HEK293 (cell line): Measurements from ENCODE around the gene USP3.

Experiments
- CTCF ChIA-PET: fragments of 350-600 bp; formaldehyde crosslinking; extraction: SDS; loops from one replicate; lab custom pipeline; 2021; ENCODE audit warnings: antibody characterized with exemption; lab: Yijun Ruan, JAX
- POLR2A ChIA-PET: fragments of 300-600 bp; formaldehyde crosslinking; extraction: SDS; loops from one replicate; lab custom pipeline; 2020; ENCODE audit warnings: antibody characterized with exemption, inconsistent platforms; lab: Yijun Ruan, JAX
- H3K27ac ChIP-seq: fragments of 200-500 bp; sonication (Bioruptor generic); 2 replicates; pipeline ENCODE4 v1.5.1; 2014; ENCODE audit warnings: low read depth, low read length, control low read depth, inconsistent platforms; ENCODE audit errors: extremely low read depth
- H3K36me3 ChIP-seq, 2 experiments: fragments of 200-500 bp in 1 of 2; sonication (Bioruptor generic) in 1 of 2; 1 replicate in 1 of 2; 2 replicates in 1 of 2; pipeline ENCODE4 v1.5.1; 2014 to 2017; ENCODE audit warnings: inconsistent platforms in 2 of 2, low read length in 2 of 2; ENCODE audit not compliant: control insufficient read depth in 2 of 2, insufficient read depth in 1 of 2
- H3K4me1 ChIP-seq: fragments of 200-500 bp; sonication (Bioruptor generic); 2 replicates; pipeline ENCODE4 v1.5.1; 2014; ENCODE audit warnings: mild to moderate bottlenecking, low read length, inconsistent platforms; ENCODE audit not compliant: control insufficient read depth, insufficient read depth
- H3K4me3 ChIP-seq: 2 replicates; pipeline ENCODE4 v1.5.1; 2011; ENCODE audit warnings: low read depth, mild to moderate bottlenecking, control low read depth, low read length, moderate library complexity
- H3K9me3 ChIP-seq: fragments of 200-500 bp; sonication (Bioruptor generic); 2 replicates; pipeline ENCODE4 v1.5.1; 2014; ENCODE audit warnings: low read depth, low read length, inconsistent platforms; ENCODE audit not compliant: control insufficient read depth, insufficient read depth
- GFI1B ChIP-seq: fragments of 450-650 bp; formaldehyde crosslinking; IDR thresholded peaks from 2 replicates; pipeline ENCODE4 v1.5.1; 2016; ENCODE audit warnings: missing biosample characterization, missing genetic modification characterization
- GLI2 ChIP-seq: fragments of 450-650 bp; formaldehyde crosslinking; IDR thresholded peaks from 2 replicates; pipeline ENCODE4; 2017; ENCODE audit warnings: missing biosample characterization, missing genetic modification characterization, low read depth, borderline replicate concordance
- HOXC10 ChIP-seq: sonication (generic); formaldehyde crosslinking; IDR thresholded peaks from 2 replicates; pipeline ENCODE4 v1.8.1; 2023; ENCODE audit warnings: mild to moderate bottlenecking, missing genetic modification reagents
- KLF7 ChIP-seq: fragments of 450-650 bp; formaldehyde crosslinking; IDR thresholded peaks from 2 replicates; pipeline ENCODE4 v1.5.1; 2016; ENCODE audit warnings: missing biosample characterization, missing genetic modification characterization, borderline replicate concordance
- KLF9 ChIP-seq: fragments of 450-650 bp; formaldehyde crosslinking; IDR thresholded peaks from 2 replicates; pipeline ENCODE4 v1.5.1; 2016; ENCODE audit warnings: missing biosample characterization, missing genetic modification characterization, low read depth
- PRDM1 ChIP-seq: fragments of 450-650 bp; formaldehyde crosslinking; IDR thresholded peaks from 2 replicates; pipeline ENCODE4; 2016; ENCODE audit warnings: missing biosample characterization, missing genetic modification characterization
- SP3 ChIP-seq: fragments of 450-650 bp; formaldehyde crosslinking; IDR thresholded peaks from 2 replicates; pipeline ENCODE4 v1.5.1; 2016; ENCODE audit warnings: missing biosample characterization, missing genetic modification characterization
- WT1 ChIP-seq: fragments of 450-650 bp; formaldehyde crosslinking; IDR thresholded peaks from 2 replicates; pipeline ENCODE4 v1.5.1; 2016; ENCODE audit warnings: missing biosample characterization, missing genetic modification characterization
- YY2 ChIP-seq: fragments of 450-650 bp; formaldehyde crosslinking; IDR thresholded peaks from 2 replicates; pipeline ENCODE4 v1.5.1; 2016; ENCODE audit warnings: missing biosample characterization, missing genetic modification characterization
- ZBTB48 ChIP-seq: fragments of 450-650 bp; formaldehyde crosslinking; IDR thresholded peaks from 2 replicates; pipeline ENCODE4 v1.5.1; 2016; ENCODE audit warnings: missing biosample characterization, missing genetic modification characterization
- ZEB2 ChIP-seq: fragments of 450-650 bp; formaldehyde crosslinking; IDR thresholded peaks from 2 replicates; pipeline ENCODE4 v1.5.1; 2016; ENCODE audit warnings: missing biosample characterization, missing genetic modification characterization
- ZNF132 ChIP-seq: fragments of 450-650 bp; formaldehyde crosslinking; IDR thresholded peaks from 2 replicates; pipeline ENCODE4 v1.5.1; 2017; ENCODE audit warnings: missing biosample characterization, missing genetic modification characterization, borderline replicate concordance
- ZNF169 ChIP-seq: fragments of 450-650 bp; formaldehyde crosslinking; IDR thresholded peaks from 2 replicates; pipeline ENCODE4 v1.5.1; 2016; ENCODE audit warnings: missing biosample characterization, missing genetic modification characterization
- ZNF174 ChIP-seq: fragments of 450-650 bp; formaldehyde crosslinking; IDR thresholded peaks from 2 replicates; pipeline ENCODE4 v1.5.0; 2017; ENCODE audit warnings: missing biosample characterization, mild to moderate bottlenecking, missing genetic modification characterization
- ZNF175 ChIP-seq: fragments of 450-650 bp; formaldehyde crosslinking; IDR thresholded peaks from 2 replicates; pipeline ENCODE4 v1.5.1; 2016; ENCODE audit warnings: missing biosample characterization, missing genetic modification characterization
- ZNF341 ChIP-seq: fragments of 450-650 bp; formaldehyde crosslinking; IDR thresholded peaks from 2 replicates; pipeline ENCODE4; 2016; ENCODE audit warnings: low read depth, missing biosample characterization, missing genetic modification characterization
- ZNF354C ChIP-seq: fragments of 450-650 bp; formaldehyde crosslinking; IDR thresholded peaks from 2 replicates; pipeline ENCODE4 v1.5.1; 2016; ENCODE audit warnings: missing biosample characterization, missing genetic modification characterization, low read depth, borderline replicate concordance
- ZNF433 ChIP-seq: fragments of 450-650 bp; formaldehyde crosslinking; IDR thresholded peaks from 2 replicates; pipeline ENCODE4 v1.5.1; 2016; ENCODE audit warnings: missing biosample characterization, missing genetic modification characterization, low read depth
- ZNF501 ChIP-seq: fragments of 450-650 bp; formaldehyde crosslinking; IDR thresholded peaks from 2 replicates; pipeline ENCODE4 v1.5.1; 2016; ENCODE audit warnings: missing biosample characterization, missing genetic modification characterization
- ZNF521 ChIP-seq: fragments of 450-650 bp; formaldehyde crosslinking; IDR thresholded peaks from 2 replicates; pipeline ENCODE4 v1.5.1; 2017; ENCODE audit warnings: missing biosample characterization, mild to moderate bottlenecking, missing genetic modification characterization
- ZNF530 ChIP-seq: fragments of 450-650 bp; formaldehyde crosslinking; IDR thresholded peaks from 2 replicates; pipeline ENCODE4 v1.5.1; 2016; ENCODE audit warnings: low read depth, missing biosample characterization, missing genetic modification characterization
- ZNF548 ChIP-seq: fragments of 450-650 bp; formaldehyde crosslinking; IDR thresholded peaks from 2 replicates; pipeline ENCODE4 v1.5.1; 2016; ENCODE audit warnings: missing biosample characterization, missing genetic modification characterization
- TF ChIP-seq, protein P1 (sequence below): fragments of 450-650 bp; formaldehyde crosslinking; IDR thresholded peaks from 2 replicates; pipeline ENCODE4 v1.5.1; 2016; ENCODE audit warnings: missing biosample characterization, missing genetic modification characterization
- TF ChIP-seq, protein P2 (sequence below): fragments of 450-650 bp; formaldehyde crosslinking; IDR thresholded peaks from 2 replicates; pipeline ENCODE4 v1.5.1; 2016; ENCODE audit warnings: missing biosample characterization, missing genetic modification characterization
- TF ChIP-seq, protein P3 (sequence below): IDR thresholded peaks from 2 replicates; pipeline ENCODE4 v1.6.1; 2011; ENCODE audit warnings: mild to moderate bottlenecking, low read depth, low read length, borderline replicate concordance
- TF ChIP-seq, protein P4 (sequence below): fragments of 450-650 bp; formaldehyde crosslinking; IDR thresholded peaks from 2 replicates; pipeline ENCODE4 v1.5.1; 2016; ENCODE audit warnings: missing biosample characterization, missing genetic modification characterization, borderline replicate concordance
- TF ChIP-seq, protein P5 (sequence below): fragments of 450-650 bp; formaldehyde crosslinking; IDR thresholded peaks from 2 replicates; pipeline ENCODE4 v1.5.1; 2016; ENCODE audit warnings: missing biosample characterization, missing genetic modification characterization

USP3 gene

DNA sequence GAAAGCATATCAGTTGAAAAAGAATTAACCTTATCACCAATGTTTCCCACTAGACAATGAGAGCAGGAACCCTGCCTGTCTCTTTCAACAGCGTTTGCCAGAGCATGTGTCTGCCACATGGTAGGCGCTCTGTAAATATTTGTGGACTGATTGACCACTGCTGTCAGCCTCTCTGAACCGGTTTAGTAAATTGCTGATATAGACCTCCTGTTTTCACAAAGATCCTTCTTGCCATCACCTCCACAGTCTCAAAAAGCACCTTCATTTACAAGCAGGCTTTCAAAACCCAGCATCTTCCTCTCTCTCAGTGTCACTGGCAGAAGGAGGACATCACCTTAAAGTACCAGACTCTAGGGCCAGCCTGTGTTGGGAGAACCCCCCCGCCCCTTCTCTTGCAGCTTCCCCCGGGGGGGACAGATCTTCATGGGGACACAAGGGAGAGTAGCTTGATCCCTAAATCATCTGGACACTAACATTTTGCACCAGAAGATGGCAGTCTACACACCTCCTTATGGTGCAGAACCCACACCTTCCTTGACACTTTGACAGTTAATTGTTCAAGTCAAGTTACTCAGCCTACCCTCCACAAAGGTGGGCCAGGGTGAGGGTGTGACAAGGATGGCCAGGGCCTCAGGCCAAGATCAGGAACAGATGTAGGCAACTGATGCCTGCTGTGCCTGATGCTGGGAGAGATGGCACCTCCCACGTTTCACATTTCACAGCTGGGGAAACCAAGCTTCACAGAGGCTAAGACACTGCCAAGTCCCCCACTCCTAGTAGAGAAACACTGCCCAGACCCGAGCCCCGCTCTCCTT lies 37.8 kb upstream of the USP3 start (continued):
- TF ChIP-seq, protein P1, sequence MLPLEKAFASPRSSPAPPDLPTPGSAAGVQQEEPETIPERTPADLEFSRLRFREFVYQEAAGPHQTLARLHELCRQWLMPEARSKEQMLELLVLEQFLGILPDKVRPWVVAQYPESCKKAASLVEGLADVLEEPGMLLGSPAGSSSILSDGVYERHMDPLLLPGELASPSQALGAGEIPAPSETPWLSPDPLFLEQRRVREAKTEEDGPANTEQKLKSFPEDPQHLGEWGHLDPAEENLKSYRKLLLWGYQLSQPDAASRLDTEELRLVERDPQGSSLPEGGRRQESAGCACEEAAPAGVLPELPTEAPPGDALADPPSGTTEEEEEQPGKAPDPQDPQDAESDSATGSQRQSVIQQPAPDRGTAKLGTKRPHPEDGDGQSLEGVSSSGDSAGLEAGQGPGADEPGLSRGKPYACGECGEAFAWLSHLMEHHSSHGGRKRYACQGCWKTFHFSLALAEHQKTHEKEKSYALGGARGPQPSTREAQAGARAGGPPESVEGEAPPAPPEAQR (tag by site-specific recombination): no peak
- TF ChIP-seq WT1: no peak
- TF ChIP-seq KLF7 (tag by site-specific recombination): no peak
- TF ChIP-seq, protein P2, sequence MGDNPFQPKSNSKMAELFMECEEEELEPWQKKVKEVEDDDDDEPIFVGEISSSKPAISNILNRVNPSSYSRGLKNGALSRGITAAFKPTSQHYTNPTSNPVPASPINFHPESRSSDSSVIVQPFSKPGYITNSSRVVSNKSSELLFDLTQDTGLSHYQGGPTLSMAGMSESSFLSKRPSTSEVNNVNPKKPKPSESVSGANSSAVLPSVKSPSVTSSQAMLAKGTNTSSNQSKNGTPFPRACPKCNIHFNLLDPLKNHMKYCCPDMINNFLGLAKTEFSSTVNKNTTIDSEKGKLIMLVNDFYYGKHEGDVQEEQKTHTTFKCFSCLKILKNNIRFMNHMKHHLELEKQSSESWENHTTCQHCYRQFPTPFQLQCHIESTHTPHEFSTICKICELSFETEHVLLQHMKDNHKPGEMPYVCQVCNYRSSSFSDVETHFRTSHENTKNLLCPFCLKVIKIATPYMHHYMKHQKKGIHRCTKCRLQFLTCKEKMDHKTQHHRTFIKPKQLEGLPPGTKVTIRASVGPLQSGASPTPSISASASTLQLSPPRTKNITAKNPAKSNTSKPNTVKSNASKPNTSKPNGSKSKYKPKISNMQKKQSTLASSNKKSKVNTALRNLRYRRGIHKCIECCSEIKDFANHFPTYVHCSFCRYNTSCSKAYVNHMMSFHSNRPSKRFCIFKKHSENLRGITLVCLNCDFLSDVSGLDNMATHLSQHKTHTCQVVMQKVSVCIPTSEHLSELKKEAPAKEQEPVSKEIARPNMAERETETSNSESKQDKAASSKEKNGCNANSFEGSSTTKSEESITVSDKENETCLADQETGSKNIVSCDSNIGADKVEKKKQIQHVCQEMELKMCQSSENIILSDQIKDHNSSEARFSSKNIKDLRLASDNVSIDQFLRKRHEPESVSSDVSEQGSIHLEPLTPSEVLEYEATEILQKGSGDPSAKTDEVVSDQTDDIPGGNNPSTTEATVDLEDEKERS (tag by site-specific recombination): no peak
- TF ChIP-seq GLI2 (tag by site-specific recombination): no peak
- no peak for TF ChIP-seq SP3 (tag by site-specific recombination)
- TF ChIP-seq ZNF530: no peak
- no peak for TF ChIP-seq PRDM1 (tag by site-specific recombination)
- TF ChIP-seq ZBTB48 (tag by site-specific recombination): peak; percentile 98
- no peak for TF ChIP-seq ZNF548 (tag by site-specific recombination)
- TF ChIP-seq ZNF174 (tag by site-specific recombination): no peak
- TF ChIP-seq ZNF354C (tag by site-specific recombination): no peak

DNA sequence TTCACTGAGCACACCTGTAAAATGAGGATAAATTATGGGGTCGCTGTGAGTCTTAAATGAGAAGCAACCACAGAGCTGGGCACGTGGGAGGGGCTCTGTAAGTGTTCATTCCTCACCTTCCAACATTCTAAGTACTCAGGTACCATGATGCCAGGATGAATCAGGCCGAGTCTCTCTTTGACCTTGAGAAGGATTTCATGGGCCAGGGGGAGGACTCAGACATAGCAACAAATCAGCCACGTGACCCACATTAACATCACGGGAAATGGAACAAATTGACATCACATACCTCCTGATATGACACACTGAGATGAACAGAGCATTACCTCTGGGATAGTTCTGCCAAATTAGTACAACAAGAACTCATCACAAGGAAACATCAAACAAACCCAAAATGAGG lies 35.2 kb upstream of the USP3 start:
- ChIA-PET POLR2A (no interaction called here), CTCF (interaction anchor here (0.7 to 1.1 kb wide), 3 partner anchors 13 to 598 kb away, joined by 3 to 4 read pairs (median 3); no protein-coding TSS in a partner anchor)
- no peak for TF ChIP-seq HOXC10 (CRISPR knock-in tag)
- TF ChIP-seq, protein P3, sequence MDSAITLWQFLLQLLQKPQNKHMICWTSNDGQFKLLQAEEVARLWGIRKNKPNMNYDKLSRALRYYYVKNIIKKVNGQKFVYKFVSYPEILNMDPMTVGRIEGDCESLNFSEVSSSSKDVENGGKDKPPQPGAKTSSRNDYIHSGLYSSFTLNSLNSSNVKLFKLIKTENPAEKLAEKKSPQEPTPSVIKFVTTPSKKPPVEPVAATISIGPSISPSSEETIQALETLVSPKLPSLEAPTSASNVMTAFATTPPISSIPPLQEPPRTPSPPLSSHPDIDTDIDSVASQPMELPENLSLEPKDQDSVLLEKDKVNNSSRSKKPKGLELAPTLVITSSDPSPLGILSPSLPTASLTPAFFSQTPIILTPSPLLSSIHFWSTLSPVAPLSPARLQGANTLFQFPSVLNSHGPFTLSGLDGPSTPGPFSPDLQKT: no peak
- TF ChIP-seq ZNF132 (tag by site-specific recombination): no peak
- TF ChIP-seq YY2 (tag by site-specific recombination): no peak
- no peak for TF ChIP-seq GFI1B (tag by site-specific recombination)
- no peak for TF ChIP-seq ZNF175 (tag by site-specific recombination)
- TF ChIP-seq ZNF341 (tag by site-specific recombination): no peak
- TF ChIP-seq ZNF433 (tag by site-specific recombination): no peak
- TF ChIP-seq, protein P4, sequence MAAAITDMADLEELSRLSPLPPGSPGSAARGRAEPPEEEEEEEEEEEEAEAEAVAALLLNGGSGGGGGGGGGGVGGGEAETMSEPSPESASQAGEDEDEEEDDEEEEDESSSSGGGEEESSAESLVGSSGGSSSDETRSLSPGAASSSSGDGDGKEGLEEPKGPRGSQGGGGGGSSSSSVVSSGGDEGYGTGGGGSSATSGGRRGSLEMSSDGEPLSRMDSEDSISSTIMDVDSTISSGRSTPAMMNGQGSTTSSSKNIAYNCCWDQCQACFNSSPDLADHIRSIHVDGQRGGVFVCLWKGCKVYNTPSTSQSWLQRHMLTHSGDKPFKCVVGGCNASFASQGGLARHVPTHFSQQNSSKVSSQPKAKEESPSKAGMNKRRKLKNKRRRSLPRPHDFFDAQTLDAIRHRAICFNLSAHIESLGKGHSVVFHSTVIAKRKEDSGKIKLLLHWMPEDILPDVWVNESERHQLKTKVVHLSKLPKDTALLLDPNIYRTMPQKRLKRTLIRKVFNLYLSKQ (tag by site-specific recombination): no peak
- no peak for TF ChIP-seq ZNF501
- no peak for TF ChIP-seq ZEB2 (tag by site-specific recombination)
- TF ChIP-seq ZNF521: no peak
- TF ChIP-seq, protein P5, sequence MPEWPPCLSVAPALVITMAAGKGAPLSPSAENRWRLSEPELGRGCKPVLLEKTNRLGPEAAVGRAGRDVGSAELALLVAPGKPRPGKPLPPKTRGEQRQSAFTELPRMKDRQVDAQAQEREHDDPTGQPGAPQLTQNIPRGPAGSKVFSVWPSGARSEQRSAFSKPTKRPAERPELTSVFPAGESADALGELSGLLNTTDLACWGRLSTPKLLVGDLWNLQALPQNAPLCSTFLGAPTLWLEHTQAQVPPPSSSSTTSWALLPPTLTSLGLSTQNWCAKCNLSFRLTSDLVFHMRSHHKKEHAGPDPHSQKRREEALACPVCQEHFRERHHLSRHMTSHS: no peak
- no peak for TF ChIP-seq ZNF169 (tag by site-specific recombination)
- TF ChIP-seq, protein P1 (tag by site-specific recombination): no peak
- no peak for TF ChIP-seq KLF9 (tag by site-specific recombination)
- TF ChIP-seq ZNF548 (tag by site-specific recombination): no peak

More for the DNA sequence above, 35.2 kb upstream of the USP3 start:
- H3K4me1 ChIP-seq: peaks cover under 1% of the 10 kb centered on the region; the same call in 1 of the 2 replicates
- H3K27ac ChIP-seq: no peak overlapping the region
- H3K9me3 ChIP-seq: no peaks in the 10 kb centered on the region
- no peak overlapping the region for H3K4me3 ChIP-seq
- H3K36me3 ChIP-seq: no peaks in the 10 kb centered on the region
